ENCODE data around the gene FBXW2. TPM values are rescaled to one million over a fixed set of nuclear protein-coding genes. Genes with fewer than 3 reads are reported as not detected.

FBXW2 gene
- total RNA-seq, 2 donors from 2014 or later: 22.2 to 31.5 TPM

- H3K4me3 ChIP-seq: peak overlapping the region; percentile 90 to 93
- H3K27ac ChIP-seq: peak overlapping the region; percentile 84 to 87
- H3K4me1 ChIP-seq: peaks cover 0 to 36% of the 10 kb centered on the region in 2 donors
- DNase-seq (ENCODE audit: low spot score): no peak
- no peaks in the 10 kb centered on the region for H3K36me3 ChIP-seq
- TF ChIP-seq, protein P1, sequence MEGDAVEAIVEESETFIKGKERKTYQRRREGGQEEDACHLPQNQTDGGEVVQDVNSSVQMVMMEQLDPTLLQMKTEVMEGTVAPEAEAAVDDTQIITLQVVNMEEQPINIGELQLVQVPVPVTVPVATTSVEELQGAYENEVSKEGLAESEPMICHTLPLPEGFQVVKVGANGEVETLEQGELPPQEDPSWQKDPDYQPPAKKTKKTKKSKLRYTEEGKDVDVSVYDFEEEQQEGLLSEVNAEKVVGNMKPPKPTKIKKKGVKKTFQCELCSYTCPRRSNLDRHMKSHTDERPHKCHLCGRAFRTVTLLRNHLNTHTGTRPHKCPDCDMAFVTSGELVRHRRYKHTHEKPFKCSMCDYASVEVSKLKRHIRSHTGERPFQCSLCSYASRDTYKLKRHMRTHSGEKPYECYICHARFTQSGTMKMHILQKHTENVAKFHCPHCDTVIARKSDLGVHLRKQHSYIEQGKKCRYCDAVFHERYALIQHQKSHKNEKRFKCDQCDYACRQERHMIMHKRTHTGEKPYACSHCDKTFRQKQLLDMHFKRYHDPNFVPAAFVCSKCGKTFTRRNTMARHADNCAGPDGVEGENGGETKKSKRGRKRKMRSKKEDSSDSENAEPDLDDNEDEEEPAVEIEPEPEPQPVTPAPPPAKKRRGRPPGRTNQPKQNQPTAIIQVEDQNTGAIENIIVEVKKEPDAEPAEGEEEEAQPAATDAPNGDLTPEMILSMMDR (IDR thresholded peaks at IDR 0.05): peak in 1 of 2 donors; percentile 36
- H3K9me3 ChIP-seq: no peaks in the 10 kb centered on the region
- H3K27me3 ChIP-seq: no peaks in the 10 kb centered on the region
Observed at GRCh38 chr9:120713257-120714087, 79.7 kb downstream of the FBXW2 start.

DNA sequence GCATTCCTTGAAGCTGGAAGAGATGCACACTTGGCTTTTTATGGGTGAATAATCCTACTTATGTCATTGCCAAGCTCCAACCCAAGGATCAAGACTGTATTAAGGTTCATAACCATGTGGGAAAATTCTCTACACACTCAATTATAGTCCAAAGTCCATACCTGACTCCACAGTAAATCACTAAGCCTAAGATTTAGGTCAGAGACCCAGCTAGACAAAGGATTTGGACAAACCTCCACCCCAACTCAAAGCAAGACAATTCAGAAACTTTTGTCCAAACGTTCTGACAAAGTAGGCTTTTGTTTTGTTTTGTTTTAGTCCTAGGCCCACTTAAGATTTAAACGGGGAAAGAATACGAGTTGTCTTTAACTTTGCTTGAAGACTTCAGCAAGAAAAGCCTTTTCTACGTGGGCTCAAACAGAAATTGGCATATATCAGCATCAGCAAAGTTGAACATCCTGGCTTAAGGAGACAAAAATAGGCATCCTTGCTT lies 80.6 kb downstream of the FBXW2 start:
- TF ChIP-seq, protein P1 (IDR thresholded peaks at IDR 0.05): no peak
- DNase-seq (ENCODE audit: low spot score): no peak
- Histone ChIP-seq H3K27ac (peak overlapping the region; percentile 84 to 87), H3K4me1 (peaks cover 0 to 36% of the 10 kb centered on the region in 2 donors), H3K9me3 (no peaks in the 10 kb centered on the region), H3K36me3 (no peaks in the 10 kb centered on the region), H3K4me3 (peak overlapping the region; percentile 90 to 93), H3K27me3 (no peaks in the 10 kb centered on the region)

GRCh38 chr9:120711841-120712538 lies 81.2 kb downstream of the FBXW2 start:
- TF ChIP-seq, protein P1 (IDR thresholded peaks at IDR 0.05): no peak
- Histone ChIP-seq H3K27ac (peak overlapping the region; percentile 84 to 87), H3K9me3 (no peaks in the 10 kb centered on the region), H3K36me3 (no peaks in the 10 kb centered on the region), H3K4me1 (peaks cover 0 to 36% of the 10 kb centered on the region in 2 donors), H3K4me3 (peak overlapping the region; percentile 5 to 90), H3K27me3 (no peaks in the 10 kb centered on the region)
- no peak for DNase-seq (ENCODE audit: low spot score)

- H3K9me3 ChIP-seq: no peaks in the 10 kb centered on the region
Observed at GRCh38 chr9:120711354-120711753, 81.9 kb downstream of the FBXW2 start.

DNA sequence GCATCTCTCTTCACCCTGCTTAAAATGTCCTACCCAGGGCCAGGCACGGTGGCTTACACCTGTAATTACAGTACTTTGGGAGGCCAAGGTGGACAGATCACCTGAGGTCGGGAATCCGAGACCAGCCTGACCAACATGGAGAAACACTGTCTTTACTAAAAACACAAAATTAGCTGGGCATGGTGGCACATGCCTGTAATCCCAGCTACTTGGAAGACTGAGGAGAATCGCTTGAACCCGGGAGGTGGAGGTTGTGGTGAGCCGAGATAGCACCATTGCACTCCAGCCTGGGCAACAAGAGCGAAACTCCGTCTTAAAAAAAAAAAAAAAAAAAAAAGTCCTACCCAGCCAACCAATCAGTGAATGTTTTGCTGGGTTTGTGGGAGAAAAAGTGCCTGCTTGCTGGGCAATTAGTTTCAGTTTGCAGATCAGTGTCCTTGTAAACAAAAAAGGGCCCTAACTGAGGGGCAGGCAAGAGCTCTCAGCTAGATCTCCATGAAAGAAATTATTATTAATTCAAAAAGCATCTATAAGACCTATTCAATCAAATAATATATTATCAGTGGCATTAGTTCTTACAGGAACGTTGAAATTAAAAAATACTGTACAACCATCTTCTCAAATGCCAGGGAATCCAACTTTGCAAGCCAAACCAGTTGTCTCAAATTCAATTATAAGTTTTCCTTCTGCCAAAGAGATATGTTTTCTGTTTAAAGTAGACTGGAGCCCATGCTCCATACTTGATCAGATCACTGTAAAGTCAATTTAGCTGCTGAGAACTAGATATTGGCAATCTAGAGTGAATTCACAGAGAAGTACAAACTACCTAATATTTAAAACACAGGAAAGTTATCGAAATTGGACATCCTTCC lies 82.9 kb downstream of the FBXW2 start:
- H3K27me3 ChIP-seq: no peaks in the 10 kb centered on the region
- peak overlapping the region in 1 of 2 donors; percentile 33 for H3K4me3 ChIP-seq
- H3K36me3 ChIP-seq: no peaks in the 10 kb centered on the region
- no peaks in the 10 kb centered on the region for H3K9me3 ChIP-seq
- no peak for DNase-seq (ENCODE audit: low spot score)
- TF ChIP-seq, protein P1 (IDR thresholded peaks at IDR 0.05): no peak
- peaks cover 0 to 34% of the 10 kb centered on the region in 2 donors for H3K4me1 ChIP-seq
- peak overlapping the region; percentile 27 to 67 for H3K27ac ChIP-seq

More at GRCh38 chr9:120711354-120711753, 81.9 kb downstream of the FBXW2 start:
- Histone ChIP-seq H3K4me1 (peaks cover 0 to 36% of the 10 kb centered on the region in 2 donors), H3K27me3 (no peaks in the 10 kb centered on the region), H3K4me3 (no peak overlapping the region), H3K36me3 (no peaks in the 10 kb centered on the region), H3K27ac (peak overlapping the region; percentile 84 to 87)
- TF ChIP-seq, protein P1 (IDR thresholded peaks at IDR 0.05): no peak
- no peak for DNase-seq (ENCODE audit: low spot score)

Measured in right atrium auricular region (tissue), 2 donors.